Stomach (tissue), 9 donors: ENCODE results near the gene LDHD. TPM values are rescaled to one million over a fixed set of nuclear protein-coding genes. Genes with fewer than 3 reads are reported as not detected.

Experiments used
- DNase-seq, 2 donors: peaks; one replicate each; pipeline versions ENCODE4 v3.0.0 to v3.0.0-alpha.2; 2013 to 2019
- H3K27ac ChIP-seq, 5 donors: fragments of 200-600 bp in 4 of 5; sonication (generic) in 4 of 5; one replicate each; pipeline ENCODE4 v1.5.1; 2013 to 2019; ENCODE audit warnings: mild to moderate bottlenecking in 1 of 5, moderate library complexity in 1 of 5
- H3K27me3 ChIP-seq, 3 donors: fragments of 200-600 bp; sonication (generic); one replicate each; pipeline ENCODE4 v1.5.1; 2017 to 2019; ENCODE audit warnings: mixed run types in 1 of 3
- H3K36me3 ChIP-seq, 4 donors: fragments of 200-600 bp; sonication (generic); 1 replicate in 3 of 4; 2 replicates in 1 of 4; pipeline ENCODE4 v1.5.1; 2016 to 2019
- H3K4me1 ChIP-seq, 4 donors: fragments of 200-600 bp; sonication (generic); one replicate each; pipeline ENCODE4 v1.5.1; 2016 to 2019
- H3K4me3 ChIP-seq, 4 donors: fragments of 200-600 bp; sonication (generic) in 3 of 4; one replicate each; pipeline ENCODE4 v1.5.1; 2016 to 2019; ENCODE audit warnings: mild to moderate bottlenecking in 1 of 4
- H3K9me3 ChIP-seq, 4 donors: fragments of 200-600 bp; sonication (generic); one replicate each; pipeline ENCODE4 v1.5.1; 2016 to 2019
- CTCF ChIP-seq, 7 experiments: fragments of 450-650 bp in 4 of 7; fragments of 200-600 bp in 3 of 7; sonication (generic) in 3 of 7; IDR thresholded peaks; one replicate each; pipeline ENCODE4 v1.5.1; 2016 to 2019; ENCODE audit warnings: antibody characterized with exemption in 7 of 7, control low read depth in 2 of 7, mild to moderate bottlenecking in 1 of 7
- EP300 ChIP-seq: sonication (generic); formaldehyde crosslinking; IDR thresholded peaks from one replicate; pipeline ENCODE4 v1.6.1; 2017; ENCODE audit warnings: antibody characterized with exemption
- POLR2A ChIP-seq, 4 donors: fragments of 450-650 bp; IDR thresholded peaks; one replicate each; pipeline ENCODE4 v1.6.1; 2016; ENCODE audit warnings: antibody characterized with exemption in 4 of 4, control low read depth in 2 of 4, mild to moderate bottlenecking in 1 of 4, moderate library complexity in 1 of 4
- POLR2AphosphoS5 ChIP-seq, 3 donors: sonication (generic); formaldehyde crosslinking; IDR thresholded peaks; one replicate each; pipeline ENCODE4 v1.6.1; 2016; ENCODE audit warnings: antibody characterized with exemption in 3 of 3
- WGBS, 5 donors: extraction: QIAGEN DNeasy Blood & Tissue Kit in 3 of 5; methylation state at CpG; one replicate each; pipeline versions ENCODE4 v1.1.5 to v1.1.7; 2013 to 2018; 5-methylcytosine and 5-hydroxymethylcytosine counted together
- intact Hi-C: fragments of 100-400 bp; cut with DNase I; formaldehyde crosslinking; loops from one replicate; pipeline ENCODE4 v1.15.1; 2023; ENCODE audit warnings: low total_unique reads
- polyA plus RNA-seq, 3 donors: library from polyadenylated mRNA; stranded (reverse); fragments of 200-250 nt; gene quantifications; one replicate each; pipeline ENCODE4 v1.2.3, GENCODE V29; 2013
- total RNA-seq, 5 donors: library from RNA; depleted of rRNA; stranded (reverse); fragments of >200 nt; gene quantifications; one replicate each; pipeline versions ENCODE4 v1.1.0 to v1.2.3, GENCODE V29; 2014 to 2016
- donor health status: healthy with polysubstance abuse.
- donor health status: Bipolar disorder and iron deficiency.
- donor health status: healthy.

LDHD gene
- total and polyA plus RNA-seq, 8 donors = 5.0 to 110 (median 24.1) TPM

DNA sequence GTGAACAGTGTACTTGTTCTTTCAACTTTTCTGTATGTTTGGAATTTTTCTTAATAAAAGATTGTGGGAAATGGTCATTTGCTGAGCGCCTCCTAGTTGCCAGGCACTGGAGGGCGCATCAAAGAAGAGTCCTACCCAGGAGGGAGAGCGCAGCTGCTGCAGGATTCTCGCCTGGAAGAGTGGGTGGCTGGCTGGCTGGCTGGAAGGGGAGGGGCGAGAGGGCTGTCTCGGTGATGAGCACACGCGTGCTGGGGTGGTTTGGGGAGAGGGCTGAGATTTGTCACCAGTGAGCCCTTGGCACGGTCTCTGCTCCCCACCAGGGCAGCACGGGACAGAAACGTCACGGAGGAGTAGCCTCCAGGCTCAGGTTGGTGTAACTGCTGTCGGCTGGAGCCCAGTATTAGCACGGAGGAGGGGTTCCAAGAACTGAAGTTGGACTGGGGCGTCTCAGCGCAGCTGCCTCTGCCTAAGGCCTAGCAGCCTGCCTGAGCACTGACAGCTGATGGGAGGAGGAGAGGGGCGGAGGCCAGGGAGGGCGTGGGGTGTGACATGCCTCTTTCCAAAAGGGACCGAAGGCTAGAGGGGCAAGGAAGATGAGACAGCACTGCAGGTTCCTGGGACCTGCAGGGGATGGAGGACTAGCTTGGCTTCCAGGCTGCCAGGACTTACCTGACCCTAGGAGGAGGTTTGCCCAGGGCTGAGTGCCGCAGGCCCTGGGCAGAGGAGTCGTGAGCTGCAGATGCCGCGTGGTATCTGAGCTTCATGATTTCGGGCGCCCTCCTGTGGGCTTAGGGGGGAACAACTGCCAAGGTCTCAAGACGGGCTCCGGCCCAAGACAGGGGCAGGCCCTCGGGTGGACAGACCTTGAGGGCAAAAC lies 5.7 kb downstream of the LDHD start:
- intact Hi-C loops = loop anchor here (5.0 kb wide), 1 partner anchor 114 kb away; the partner anchor contains the start of gene ZNRF1
- H3K4me3 ChIP-seq = peak overlapping the region; percentile 0 to 21 (median 16)
- peak; percentile 94 to 96 for DNase-seq

DNA sequence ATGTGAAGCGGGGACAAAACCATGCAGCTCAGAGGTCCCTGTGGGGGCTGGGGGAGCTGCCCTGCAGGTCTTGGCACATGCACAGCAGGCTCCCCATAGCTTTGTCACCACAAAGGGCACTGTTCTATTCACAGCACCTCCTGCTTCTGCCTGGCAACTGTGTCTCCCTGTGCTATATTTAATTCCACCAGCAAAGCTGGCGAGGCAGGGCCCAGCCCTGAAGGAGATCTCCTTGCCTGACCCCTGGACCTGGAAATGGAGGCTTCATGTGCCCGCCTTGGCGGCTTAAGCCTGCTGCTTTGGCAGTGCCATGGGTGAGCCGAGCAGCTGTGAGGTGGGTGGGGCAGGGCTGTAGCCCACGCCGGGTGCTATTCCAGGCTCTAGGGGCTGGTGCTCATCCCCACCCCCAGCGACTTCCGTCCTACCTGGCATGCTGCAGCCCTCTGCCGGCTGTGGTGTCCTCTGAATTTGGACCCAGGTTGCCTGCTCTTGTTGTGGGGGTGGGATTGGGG lies 6.8 kb downstream of the LDHD start:
- Histone ChIP-seq H3K36me3 (peaks cover 2 to 24% (median 17%) of the 10 kb centered on the region in 4 donors), H3K4me1 (peaks cover 60 to 91% (median 83%) of the 10 kb centered on the region in 4 donors), H3K27me3 (no peaks in the 10 kb centered on the region), H3K9me3 (no peaks in the 10 kb centered on the region), H3K27ac (peak overlapping the region; percentile 45 to 86 (median 85)), H3K4me3 (no peak overlapping the region)
- peak; percentile 48 to 69 for DNase-seq
- no peak for TF ChIP-seq CTCF (IDR thresholded peaks at IDR 0.05)
- TF ChIP-seq EP300 = no peak
- peak in 1 of 3 donors; percentile 9 for TF ChIP-seq POLR2AphosphoS5 (IDR thresholded peaks at IDR 0.05)
- TF ChIP-seq POLR2A (IDR thresholded peaks at IDR 0.05) = no peak
- 23 to 52% (median 30%) methylated on average over 3 to 10 of the region's 10 CpGs for WGBS, 5 donors
- intact Hi-C loops = loop anchor here (5.0 kb wide), 1 partner anchor 112 kb away; the partner anchor contains the start of gene ZNRF1

More for the DNA sequence above, 5.7 kb downstream of the LDHD start:
- WGBS, 5 donors = 21 to 32% (median 25%) methylated on average over 22 to 28 of the region's 28 CpGs
- Histone ChIP-seq H3K36me3 (peaks cover 2 to 24% (median 17%) of the 10 kb centered on the region in 4 donors), H3K9me3 (no peaks in the 10 kb centered on the region), H3K4me1 (peaks cover 59 to 91% (median 83%) of the 10 kb centered on the region in 4 donors), H3K27me3 (no peaks in the 10 kb centered on the region), H3K27ac (peak overlapping the region; percentile 63 to 86 (median 85))
- no peak for TF ChIP-seq POLR2A (IDR thresholded peaks at IDR 0.05)
- TF ChIP-seq CTCF (IDR thresholded peaks at IDR 0.05) = peak in 6 of 7 experiments; percentile 15 to 96 (median 92)
- peak in 1 of 3 donors; percentile 86 for TF ChIP-seq POLR2AphosphoS5 (IDR thresholded peaks at IDR 0.05)
- no peak for TF ChIP-seq EP300

- peak overlapping the region; percentile 45 to 86 (median 85) for H3K27ac ChIP-seq
- no peaks in the 10 kb centered on the region for H3K27me3 ChIP-seq
- H3K4me1 ChIP-seq = peaks cover 62 to 93% (median 82%) of the 10 kb centered on the region in 4 donors
- no peaks in the 10 kb centered on the region for H3K9me3 ChIP-seq
- intact Hi-C loops = no loop called here
- H3K4me3 ChIP-seq = no peak overlapping the region
- TF ChIP-seq CTCF (IDR thresholded peaks at IDR 0.05) (no peak), POLR2AphosphoS5 (IDR thresholded peaks at IDR 0.05) (peak; percentile 46 to 71 (median 70)), POLR2A (IDR thresholded peaks at IDR 0.05) (no peak), EP300 (no peak)
- 24 to 47% (median 35%) methylated on average over 22 to 27 of the region's 27 CpGs for WGBS, 5 donors
- peaks cover 2 to 18% (median 13%) of the 10 kb centered on the region in 4 donors for H3K36me3 ChIP-seq
- peak; percentile 92 to 94 for DNase-seq
Measured at GRCh38 chr16:75108792-75109731, 7.5 kb downstream of the LDHD start.
